ENCODE data around the gene ADRM1. TPM values are rescaled to one million over a fixed set of nuclear protein-coding genes. Genes with fewer than 3 reads are reported as not detected.

Gene ADRM1
- total and polyA plus RNA-seq, 2 of the 4 experiments (the other 2 are of a cell fraction), result 103 to 149 TPM

DNA sequence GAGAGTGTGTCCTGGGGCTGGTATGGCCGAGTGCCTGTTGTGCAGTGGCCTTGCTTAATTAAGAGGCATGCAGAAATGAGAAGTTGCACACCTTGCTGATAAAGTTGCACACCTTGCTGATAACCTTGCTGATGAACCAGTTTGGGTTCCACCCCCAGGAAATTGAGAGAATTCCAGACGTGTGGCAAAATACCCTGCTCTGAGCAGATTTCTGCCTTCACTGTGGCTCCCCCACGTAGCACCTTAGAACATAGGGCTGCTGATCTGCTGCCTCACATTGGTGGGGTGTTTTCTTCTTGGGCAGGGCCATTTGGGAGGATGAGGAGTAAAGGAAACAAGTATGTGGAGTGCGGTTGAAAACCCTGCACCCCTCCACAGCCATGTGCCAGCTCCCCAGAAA lies 22.5 kb upstream of the ADRM1 start:
- Histone ChIP-seq H2AFZ (replicated peaks; ENCODE audit: low read length, poor library complexity) (no peak overlapping the region), H3K9me3 (ENCODE audit: control insufficient read depth, insufficient read depth, low read length) (no peaks in the 10 kb centered on the region), H3K4ac (ENCODE audit: low read depth, low read length) (no peak overlapping the region), H3K18ac (ENCODE audit: low read depth, low read length) (no peak overlapping the region), H3K9ac (ENCODE audit: low read depth, low read length) (no peak overlapping the region), H3K9me1 (ENCODE audit: insufficient read depth, low read length) (peaks cover 13% of the 10 kb centered on the region), H4K91ac (ENCODE audit: insufficient read depth, low read depth, low read length) (no peak overlapping the region), H2BK5ac (ENCODE audit: low read depth, low read length, poor library complexity, severe bottlenecking) (no peak overlapping the region), H2BK15ac (ENCODE audit: low read depth, low read length) (no peak overlapping the region), H2AK9ac (replicated peaks; ENCODE audit: low read depth, low read length, poor library complexity) (no peak overlapping the region), H2AK5ac (ENCODE audit: low read depth, low read length) (no peak overlapping the region), H3K27me3 (ENCODE audit: control insufficient read depth, insufficient read depth, low read length) (no peaks in the 10 kb centered on the region), H3K4me3 (ENCODE audit: insufficient read depth, low read depth, low read length) (no peak overlapping the region), H4K20me1 (ENCODE audit: insufficient read depth, low read length) (peaks cover 8% of the 10 kb centered on the region; the same call in 1 of the 2 replicates), H3K36me3 (ENCODE audit: control insufficient read depth, insufficient read depth, low read length) (peaks cover 60% of the 10 kb centered on the region), H3K14ac (replicated peaks; ENCODE audit: low read depth, low read length) (no peak overlapping the region), H3K4me1 (ENCODE audit: control insufficient read depth, insufficient read depth, low read length) (no peaks in the 10 kb centered on the region), H3K23ac (ENCODE audit: low read depth, low read length) (no peak overlapping the region), H4K5ac (ENCODE audit: low read depth, low read length) (no peak overlapping the region), H3K27ac (ENCODE audit: insufficient read depth, low read length) (no peak overlapping the region), H3K4me2 (ENCODE audit: low read depth, low read length) (no peak overlapping the region), H3K56ac (ENCODE audit: extremely low read depth, insufficient read depth, low read length) (no peak overlapping the region), H2BK120ac (ENCODE audit: low read depth, low read length) (no peak overlapping the region), H2BK20ac (ENCODE audit: low read depth, low read length) (no peak overlapping the region), H4K8ac (ENCODE audit: low read depth in 2 of 2, low read length in 2 of 2) (no peak overlapping the region), H3K79me1 (ENCODE audit: low read depth in 1 of 2, low read length in 2 of 2) (peaks cover 8 to 9% of the 10 kb centered on the region in 2 experiments; a peak in 3 of 4 replicates)
- no peak for DNase-seq
- BruUV-seq (replicated peaks), result no TSS peak
- in situ Hi-C loops (cut with MboI; ENCODE audit: low sequenced_read_pairs), result loop anchor here (25.0 kb wide), 1 partner anchor 332 kb away; no protein-coding TSS in a partner anchor
- intact Hi-C loops (cut with micrococcal nuclease), result no loop called here
- TF ChIP-seq MAFK (IDR thresholded peaks at IDR 0.05; ENCODE audit: low read depth, low read length) (no peak), NFE2L2 (IDR thresholded peaks at IDR 0.05; ENCODE audit: low read depth, low read length) (no peak), RAD21 (IDR thresholded peaks at IDR 0.05; ENCODE audit: low read length) (no peak), FOS (IDR thresholded peaks at IDR 0.05; ENCODE audit: low read depth, low read length) (no peak), MAZ (IDR thresholded peaks at IDR 0.05; ENCODE audit: borderline replicate concordance, low read depth, low read length) (no peak), MXI1 (IDR thresholded peaks at IDR 0.05; ENCODE audit: borderline replicate concordance, low read depth, low read length) (no peak), BHLHE40 (IDR thresholded peaks at IDR 0.05; ENCODE audit: low read depth, low read length) (no peak), CHD1 (IDR thresholded peaks at IDR 0.05; ENCODE audit: low read depth, low read length) (no peak), CEBPB (IDR thresholded peaks at IDR 0.05; ENCODE audit: low read depth, low read length) (no peak), RFX5 (IDR thresholded peaks at IDR 0.05; ENCODE audit: low read depth, low read length) (no peak), RCOR1 (IDR thresholded peaks at IDR 0.05; ENCODE audit: insufficient replicate concordance, low read length) (no peak), POLR2A (IDR thresholded peaks at IDR 0.05; ENCODE audit: low read depth, low read length) (no peak)
- TF ChIP-seq, protein P1, sequence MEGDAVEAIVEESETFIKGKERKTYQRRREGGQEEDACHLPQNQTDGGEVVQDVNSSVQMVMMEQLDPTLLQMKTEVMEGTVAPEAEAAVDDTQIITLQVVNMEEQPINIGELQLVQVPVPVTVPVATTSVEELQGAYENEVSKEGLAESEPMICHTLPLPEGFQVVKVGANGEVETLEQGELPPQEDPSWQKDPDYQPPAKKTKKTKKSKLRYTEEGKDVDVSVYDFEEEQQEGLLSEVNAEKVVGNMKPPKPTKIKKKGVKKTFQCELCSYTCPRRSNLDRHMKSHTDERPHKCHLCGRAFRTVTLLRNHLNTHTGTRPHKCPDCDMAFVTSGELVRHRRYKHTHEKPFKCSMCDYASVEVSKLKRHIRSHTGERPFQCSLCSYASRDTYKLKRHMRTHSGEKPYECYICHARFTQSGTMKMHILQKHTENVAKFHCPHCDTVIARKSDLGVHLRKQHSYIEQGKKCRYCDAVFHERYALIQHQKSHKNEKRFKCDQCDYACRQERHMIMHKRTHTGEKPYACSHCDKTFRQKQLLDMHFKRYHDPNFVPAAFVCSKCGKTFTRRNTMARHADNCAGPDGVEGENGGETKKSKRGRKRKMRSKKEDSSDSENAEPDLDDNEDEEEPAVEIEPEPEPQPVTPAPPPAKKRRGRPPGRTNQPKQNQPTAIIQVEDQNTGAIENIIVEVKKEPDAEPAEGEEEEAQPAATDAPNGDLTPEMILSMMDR (conservative IDR thresholded peaks at IDR 0.05; ENCODE audit: low read depth, low read length), result no peak
- TF ChIP-seq, protein P2, sequence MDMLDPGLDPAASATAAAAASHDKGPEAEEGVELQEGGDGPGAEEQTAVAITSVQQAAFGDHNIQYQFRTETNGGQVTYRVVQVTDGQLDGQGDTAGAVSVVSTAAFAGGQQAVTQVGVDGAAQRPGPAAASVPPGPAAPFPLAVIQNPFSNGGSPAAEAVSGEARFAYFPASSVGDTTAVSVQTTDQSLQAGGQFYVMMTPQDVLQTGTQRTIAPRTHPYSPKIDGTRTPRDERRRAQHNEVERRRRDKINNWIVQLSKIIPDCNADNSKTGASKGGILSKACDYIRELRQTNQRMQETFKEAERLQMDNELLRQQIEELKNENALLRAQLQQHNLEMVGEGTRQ (IDR thresholded peaks at IDR 0.05; ENCODE audit: low read depth, low read length), result no peak
- TF ChIP-seq, protein P3, sequence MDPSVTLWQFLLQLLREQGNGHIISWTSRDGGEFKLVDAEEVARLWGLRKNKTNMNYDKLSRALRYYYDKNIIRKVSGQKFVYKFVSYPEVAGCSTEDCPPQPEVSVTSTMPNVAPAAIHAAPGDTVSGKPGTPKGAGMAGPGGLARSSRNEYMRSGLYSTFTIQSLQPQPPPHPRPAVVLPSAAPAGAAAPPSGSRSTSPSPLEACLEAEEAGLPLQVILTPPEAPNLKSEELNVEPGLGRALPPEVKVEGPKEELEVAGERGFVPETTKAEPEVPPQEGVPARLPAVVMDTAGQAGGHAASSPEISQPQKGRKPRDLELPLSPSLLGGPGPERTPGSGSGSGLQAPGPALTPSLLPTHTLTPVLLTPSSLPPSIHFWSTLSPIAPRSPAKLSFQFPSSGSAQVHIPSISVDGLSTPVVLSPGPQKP (IDR thresholded peaks at IDR 0.05; ENCODE audit: borderline replicate concordance, low read depth, low read length), result no peak
- dilution Hi-C loops (cut with HindIII; ENCODE audit: low sequenced_read_pairs, unreplicated experiment), result loop anchor here (25.0 kb wide), 1 partner anchor 107 kb away; the partner anchor contains the start of gene RPS21
- ChIA-PET POLR2A (ENCODE audit: unreplicated experiment) (no interaction called here), CTCF (no interaction called here)
- no CpG with 5 or more reads among the region's 4 CpGs for WGBS, 2 experiments (ENCODE audit: extremely low coverage in 2 of 2, insufficient read length in 1 of 2)
- no peak for ATAC-seq (ENCODE audit: low read depth)
